Lower leg skin (tissue), 3 donors: ENCODE measurements around the gene IGSF5.

Experiments
- POLR2A ChIP-seq, 2 donors: fragments of 450-650 bp; IDR thresholded peaks; one replicate each; pipeline ENCODE4 v1.6.1; 2016 to 2017; ENCODE audit warnings: antibody characterized with exemption in 2 of 2, mild to moderate bottlenecking in 1 of 2, moderate library complexity in 1 of 2
- TF ChIP-seq, protein P1 (sequence below), 3 donors: fragments of 450-650 bp; IDR thresholded peaks; one replicate each; pipeline ENCODE4 v1.5.1; 2016; ENCODE audit warnings: antibody characterized with exemption in 3 of 3, mild to moderate bottlenecking in 3 of 3, moderate library complexity in 2 of 3

DNA sequence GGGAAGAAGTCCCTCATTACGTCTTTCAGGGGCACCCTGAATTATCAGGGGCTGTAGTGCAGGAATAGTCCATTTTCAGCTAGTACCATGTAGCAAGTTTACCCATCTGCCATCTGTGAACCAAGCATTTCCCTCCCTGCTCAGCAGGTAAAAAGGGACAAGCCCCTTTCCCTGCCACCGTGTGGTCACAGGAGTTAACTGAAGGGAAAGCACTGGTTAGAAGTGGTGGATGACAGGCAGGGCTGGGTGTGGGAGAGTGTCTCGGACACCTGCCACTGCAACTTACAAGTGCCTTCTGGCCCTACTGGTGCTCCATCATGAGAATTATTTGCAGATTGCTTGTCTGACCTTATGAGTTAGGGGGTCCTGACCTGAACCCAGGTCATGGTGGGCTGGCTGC is 32.0 kb upstream of the IGSF5 start:
- TF ChIP-seq, protein P1, sequence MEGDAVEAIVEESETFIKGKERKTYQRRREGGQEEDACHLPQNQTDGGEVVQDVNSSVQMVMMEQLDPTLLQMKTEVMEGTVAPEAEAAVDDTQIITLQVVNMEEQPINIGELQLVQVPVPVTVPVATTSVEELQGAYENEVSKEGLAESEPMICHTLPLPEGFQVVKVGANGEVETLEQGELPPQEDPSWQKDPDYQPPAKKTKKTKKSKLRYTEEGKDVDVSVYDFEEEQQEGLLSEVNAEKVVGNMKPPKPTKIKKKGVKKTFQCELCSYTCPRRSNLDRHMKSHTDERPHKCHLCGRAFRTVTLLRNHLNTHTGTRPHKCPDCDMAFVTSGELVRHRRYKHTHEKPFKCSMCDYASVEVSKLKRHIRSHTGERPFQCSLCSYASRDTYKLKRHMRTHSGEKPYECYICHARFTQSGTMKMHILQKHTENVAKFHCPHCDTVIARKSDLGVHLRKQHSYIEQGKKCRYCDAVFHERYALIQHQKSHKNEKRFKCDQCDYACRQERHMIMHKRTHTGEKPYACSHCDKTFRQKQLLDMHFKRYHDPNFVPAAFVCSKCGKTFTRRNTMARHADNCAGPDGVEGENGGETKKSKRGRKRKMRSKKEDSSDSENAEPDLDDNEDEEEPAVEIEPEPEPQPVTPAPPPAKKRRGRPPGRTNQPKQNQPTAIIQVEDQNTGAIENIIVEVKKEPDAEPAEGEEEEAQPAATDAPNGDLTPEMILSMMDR (IDR thresholded peaks at IDR 0.05): no peak
- TF ChIP-seq POLR2A (IDR thresholded peaks at IDR 0.05): no peak
